ENCODE measurements around the gene MADCAM1. TPM values are rescaled to one million over a fixed set of nuclear protein-coding genes. Genes with fewer than 3 reads are reported as not detected.
"Not testable (repeated sequence)": the region's sequence is repeated elsewhere in the genome, so short reads cannot be mapped to it uniquely, and the experiment has no call there.

MADCAM1 gene
- total and polyA plus RNA-seq, 2 of the 8 experiments (the other 6 are each of a cell fraction or from before 2014, with no cell fraction given), result 2.3 to 3.0 TPM

DNA sequence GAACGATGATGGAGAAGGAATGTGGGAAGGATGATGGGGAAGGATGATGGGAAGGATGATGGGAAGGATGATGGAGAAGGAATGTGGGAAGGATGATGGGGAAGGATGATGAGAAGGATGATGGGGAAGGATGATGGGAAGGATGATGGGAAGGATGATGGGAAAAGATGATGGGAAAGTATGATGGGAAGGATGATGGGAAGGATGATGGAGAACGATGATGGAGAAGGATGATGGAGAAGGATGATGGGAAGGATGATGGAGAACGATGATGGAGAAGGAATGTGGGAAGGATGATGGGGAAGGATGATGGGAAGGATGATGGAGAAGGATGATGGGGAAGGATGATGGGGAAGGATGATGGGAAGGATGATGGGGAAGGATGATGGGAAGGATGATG lies 15.2 kb upstream of the MADCAM1 start:
- H2BK15ac ChIP-seq (ENCODE audit: low read length); H3K79me2 ChIP-seq (ENCODE audit: control insufficient read depth in 1 of 2, insufficient read depth in 2 of 2, low read length in 2 of 2); H3K9ac ChIP-seq (replicated peaks in 1 of 4; ENCODE audit: extremely low read depth in 1 of 4, low read depth in 3 of 4, low read length in 3 of 4); H3K4ac ChIP-seq (replicated peaks; ENCODE audit: insufficient read length, low read depth, low read length); H3K23ac ChIP-seq (ENCODE audit: insufficient read length); H2BK12ac ChIP-seq (ENCODE audit: low read depth, low read length); H3K9me3 ChIP-seq (ENCODE audit: insufficient read depth in 2 of 2, low read depth in 1 of 2, low read length in 1 of 2); H4K8ac ChIP-seq (ENCODE audit: extremely low read depth, insufficient read depth, low read length); H2BK20ac ChIP-seq (ENCODE audit: low read length); H2BK120ac ChIP-seq (replicated peaks; ENCODE audit: low read depth, low read length); H2AK5ac ChIP-seq (ENCODE audit: low read depth, low read length); H2BK5ac ChIP-seq (ENCODE audit: low read depth, low read length); H3K56ac ChIP-seq (replicated peaks; ENCODE audit: insufficient read length, low read depth, low read length); H2AFZ ChIP-seq (ENCODE audit: low read length); H4K20me1 ChIP-seq (replicated peaks in 1 of 2; ENCODE audit: control insufficient read depth in 1 of 2, insufficient read depth in 2 of 2, low read length in 2 of 2); H3K27ac ChIP-seq (ENCODE audit: low read depth, low read length); FAIRE-seq; H3K4me3 ChIP-seq (ENCODE audit: extremely low read depth in 1 of 4, insufficient read depth in 2 of 4, low read depth in 3 of 4, low read length in 4 of 4); H3K27me3 ChIP-seq (replicated peaks in 1 of 4; ENCODE audit: control insufficient read depth in 3 of 4, extremely low read depth in 1 of 4, insufficient read depth in 3 of 4, low read length in 3 of 4); H3K18ac ChIP-seq (ENCODE audit: extremely low read depth, low read length); H3K14ac ChIP-seq (ENCODE audit: insufficient read length); H4K5ac ChIP-seq (ENCODE audit: insufficient read length, low read depth, low read length); H3K4me2 ChIP-seq (ENCODE audit: insufficient read depth in 1 of 2, low read depth in 2 of 2, low read length in 2 of 2); H3K79me1 ChIP-seq (ENCODE audit: low read depth, low read length); POLR2A ChIA-PET (ENCODE audit: partially characterized antibody); DNase-seq (ENCODE audit: low read depth in 1 of 2, low spot score in 2 of 2); H4K91ac ChIP-seq (replicated peaks; ENCODE audit: insufficient read length, low read length); CTCF ChIA-PET (ENCODE audit: partially characterized antibody); H3K36me3 ChIP-seq (ENCODE audit: control insufficient read depth in 2 of 4, insufficient read depth in 4 of 4, low read length in 3 of 4); H3K23me2 ChIP-seq (ENCODE audit: low read depth, low read length): not testable (repeated sequence)
- H3K4me1 ChIP-seq (replicated peaks in 1 of 4; ENCODE audit: control insufficient read depth in 3 of 4, insufficient read depth in 4 of 4, low read length in 3 of 4), result peaks cover 0 to 16% (median 10%) of the 10 kb centered on the region in 4 experiments; a peak in 6 of 7 replicates
- WGBS, 2 experiments (ENCODE audit: extremely low coverage in 1 of 2, insufficient coverage in 1 of 2, insufficient read length in 1 of 2, insufficient replicate concordance in 2 of 2, low coverage in 1 of 2, low lambda C conversion rate in 2 of 2, missing lambda C conversion rate in 1 of 2), result 77 to 100% methylated on average over 3 of the region's 3 CpGs
